Aorta (tissue), 5 donors: ENCODE results near the gene CAMP. TPM values are rescaled to one million over a fixed set of nuclear protein-coding genes. Genes with fewer than 3 reads are reported as not detected.
A peak's percentile ranks its signal among the peaks of the same experiment; 100 is the strongest.

ENCODE experiments used
- ATAC-seq: fragments of 200-7000 bp; cut with Tn5 transposase; one replicate; pipeline ENCODE4 v1.9.1; 2022; ENCODE audit warnings: moderate library complexity; ENCODE audit not compliant: low FRiP score
- DNase-seq, 2 donors: peaks; one replicate each; pipeline ENCODE4 v3.0.0-alpha.2; 2020
- H3K27ac ChIP-seq, 2 donors: one replicate each; pipeline ENCODE4 v1.5.1; 2013; ENCODE audit warnings: low read length in 2 of 2, mild to moderate bottlenecking in 2 of 2, moderate library complexity in 2 of 2, control low read depth in 1 of 2, inconsistent platforms in 1 of 2, low read depth in 1 of 2
- H3K27me3 ChIP-seq, 2 donors: one replicate each; pipeline ENCODE4 v1.6.1; 2013; ENCODE audit warnings: control low read depth in 1 of 2, low read length in 1 of 2, mild to moderate bottlenecking in 1 of 2, moderate library complexity in 1 of 2; ENCODE audit not compliant: insufficient read depth in 2 of 2, control insufficient read depth in 1 of 2
- H3K36me3 ChIP-seq, 2 donors: one replicate each; pipeline ENCODE4 v1.6.1; 2013; ENCODE audit warnings: control low read depth in 1 of 2, low read length in 1 of 2, mild to moderate bottlenecking in 1 of 2; ENCODE audit not compliant: insufficient read depth in 2 of 2, control insufficient read depth in 1 of 2
- H3K4me1 ChIP-seq, 2 donors: one replicate each; pipeline ENCODE4 v1.6.1; 2013; ENCODE audit warnings: low read length in 2 of 2, control low read depth in 1 of 2, mild to moderate bottlenecking in 1 of 2, moderate library complexity in 1 of 2; ENCODE audit not compliant: insufficient read depth in 2 of 2, control insufficient read depth in 1 of 2
- H3K4me3 ChIP-seq, 2 donors: one replicate each; pipeline ENCODE4 v1.5.1; 2013; ENCODE audit warnings: low read length in 2 of 2, control low read depth in 1 of 2, mild to moderate bottlenecking in 1 of 2
- H3K9me3 ChIP-seq: one replicate; pipeline ENCODE4 v1.6.1; 2013; ENCODE audit warnings: mild to moderate bottlenecking, low read length; ENCODE audit not compliant: control insufficient read depth
- WGBS, 2 donors: extraction: QIAGEN DNeasy Blood & Tissue Kit; methylation state at CpG; one replicate each; pipeline ENCODE4 v1.1.7; 2013; 5-methylcytosine and 5-hydroxymethylcytosine counted together
- intact Hi-C, 2 donors: fragments of 100-400 bp; cut with DNase I; formaldehyde crosslinking; loops; one replicate each; pipeline versions ENCODE4 v1.14.2 to v1.15.0; 2022
- long read RNA-seq, 2 donors: library from polyadenylated mRNA; unstranded; transcript quantifications; one replicate each; pipeline ENCODE4 v2.0.0, GENCODE V29; 2020 to 2021
- polyA plus RNA-seq, 2 donors: library from polyadenylated mRNA; stranded (reverse); fragments of 200-250 nt; gene quantifications; one replicate each; pipeline ENCODE4 v1.2.3, GENCODE V29; 2013
- total RNA-seq, 2 donors: library from RNA; stranded (reverse); fragmentation: NEBNext Ultra II Directional; extraction: Animal tissue kit (Norgen Biotek cat#: 25700); gene quantifications; one replicate each; pipeline ENCODE4 v1.2.1, GENCODE V29; 2021
- donor health status: healthy with polysubstance abuse.
- donor health status: Bipolar disorder and iron deficiency.
- donor health status: DM: no; HTN: no; CAD: no.
- donor health status: DM: no; HTN: no; CAD: no.
- donor health status: DM: yes; HTN: yes; CAD: no.

The CAMP gene
- under 1 TPM; 0.65 to 0.90 TPM for total RNA-seq
- 1 to 10 TPM in 1 of 2 donors, not detected in 1; 4.0 TPM for polyA plus RNA-seq
- long read RNA-seq, donor 1, partial matches to known transcripts: 0 of 1 reads
- long read RNA-seq, donor 1, other reads (novel, unspliced or antisense): 1 of 1 reads
- long read RNA-seq, donor 2, partial matches to known transcripts: 0 of 2 reads
- long read RNA-seq, donor 2, other reads (novel, unspliced or antisense): 0 of 2 reads

DNA sequence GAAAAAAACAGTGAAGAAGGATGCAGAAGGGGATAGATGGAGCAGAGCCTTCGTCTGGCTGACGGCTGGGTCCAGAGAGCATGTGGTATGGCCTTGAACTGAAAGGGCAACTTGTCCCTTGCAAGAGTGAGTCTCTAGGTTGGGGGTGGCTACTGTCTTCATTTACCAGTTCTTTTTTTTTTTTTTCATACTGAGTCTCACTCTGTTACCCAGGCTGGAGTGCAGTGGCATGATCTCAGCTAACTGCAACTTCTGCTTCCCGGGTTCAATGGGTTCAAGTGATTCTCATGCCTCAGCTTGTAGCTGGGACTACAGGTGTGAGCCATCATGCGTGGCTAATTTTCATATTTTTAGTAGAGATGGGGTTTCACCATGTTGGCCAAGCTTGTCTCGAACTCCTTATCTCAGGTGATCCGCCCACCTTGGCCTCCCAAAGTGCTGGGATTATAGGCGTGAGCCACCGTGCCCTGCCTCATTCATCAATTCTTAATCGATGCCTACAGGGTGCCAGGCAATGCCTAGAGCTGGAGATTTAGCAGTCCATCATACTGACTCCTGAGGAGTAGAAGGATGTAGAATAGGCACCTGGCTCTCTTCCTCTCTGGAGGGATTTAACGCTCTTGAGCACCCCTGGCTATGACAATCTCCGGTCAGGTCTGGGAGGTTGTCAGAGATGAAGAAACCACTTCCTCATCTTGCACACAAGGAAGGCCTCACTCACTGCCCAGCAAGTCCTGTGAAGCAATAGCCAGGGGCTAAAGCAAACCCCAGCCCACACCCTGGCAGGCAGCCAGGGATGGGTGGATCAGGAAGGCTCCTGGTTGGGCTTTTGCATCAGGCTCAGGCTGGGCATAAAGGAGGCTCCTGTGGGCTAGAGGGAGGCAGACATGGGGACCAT lies at the start of gene CAMP:
Gene CAMP (plus strand): TSS at position 880 of the 898 bp plus-strand sequence. CDS start 17 bp downstream, at position 897.
- ATAC-seq: peak; percentile 19
- intact Hi-C loops: no loop called here
- H3K4me3 ChIP-seq: no peak within 1 kb of the TSS
- H3K36me3 ChIP-seq: no peaks in the 10 kb centered on the region
- WGBS, 2 donors: 93 to 95% methylated on average over 11 of the region's 11 CpGs
- no peaks in the 10 kb centered on the region for H3K27me3 ChIP-seq
- H3K9me3 ChIP-seq: no peaks in the 10 kb centered on the region
- H3K27ac ChIP-seq: no peak within 1 kb of the TSS
- no peaks in the 10 kb centered on the region for H3K4me1 ChIP-seq
- peak; percentile 86 to 90 for DNase-seq

GRCh38 chr3:48178072-48178471 lies 45.2 kb upstream of the CAMP start:
- H3K4me1 ChIP-seq: no peaks in the 10 kb centered on the region
- no peaks in the 10 kb centered on the region for H3K9me3 ChIP-seq
- WGBS, 2 donors: 91 to 92% methylated on average over 2 of the region's 2 CpGs
- H3K36me3 ChIP-seq: peaks cover 0 to 4% of the 10 kb centered on the region in 2 donors
- H3K4me3 ChIP-seq: no peak overlapping the region
- no peak for ATAC-seq
- H3K27me3 ChIP-seq: no peaks in the 10 kb centered on the region
- no peak overlapping the region for H3K27ac ChIP-seq
- intact Hi-C loops: no loop called here
- no peak for DNase-seq

DNA sequence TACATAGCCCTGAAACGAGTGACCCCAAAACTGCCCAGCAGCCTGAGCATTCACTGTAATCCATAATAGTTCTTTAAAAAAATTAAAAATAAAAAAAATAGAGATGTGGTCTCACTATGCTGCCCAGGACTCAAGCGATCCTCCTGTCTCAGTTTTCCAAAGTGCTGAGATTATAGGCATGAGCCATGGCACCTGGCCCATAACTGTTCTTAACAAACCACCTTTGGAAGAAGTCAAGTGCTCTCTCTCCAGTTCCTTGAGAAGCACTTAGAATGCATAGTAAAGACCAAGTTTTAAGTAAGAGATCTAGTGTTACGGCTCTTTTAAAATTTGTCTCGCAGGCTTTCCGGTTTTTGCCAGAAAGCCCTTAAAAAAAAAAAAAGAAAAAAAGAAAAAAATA lies 43.3 kb upstream of the CAMP start:
- no peak for ATAC-seq
- intact Hi-C loops: no loop called here
- Histone ChIP-seq H3K4me1 (no peaks in the 10 kb centered on the region), H3K36me3 (peaks cover 0 to 4% of the 10 kb centered on the region in 2 donors), H3K27ac (no peak overlapping the region), H3K4me3 (no peak overlapping the region), H3K27me3 (no peaks in the 10 kb centered on the region), H3K9me3 (no peaks in the 10 kb centered on the region)
- DNase-seq: no peak
- WGBS, 2 donors: 94 to 95% methylated on average over 5 of the region's 5 CpGs

GRCh38 chr3:48180531-48181253 lies 42.6 kb upstream of the CAMP start:
- Histone ChIP-seq H3K9me3 (no peaks in the 10 kb centered on the region), H3K36me3 (peaks cover 0 to 4% of the 10 kb centered on the region in 2 donors), H3K4me3 (no peak overlapping the region), H3K4me1 (no peaks in the 10 kb centered on the region), H3K27me3 (no peaks in the 10 kb centered on the region), H3K27ac (no peak overlapping the region)
- 90 to 91% methylated on average over 5 of the region's 5 CpGs for WGBS, 2 donors
- no peak for DNase-seq
- intact Hi-C loops: no loop called here
- ATAC-seq: no peak

DNA sequence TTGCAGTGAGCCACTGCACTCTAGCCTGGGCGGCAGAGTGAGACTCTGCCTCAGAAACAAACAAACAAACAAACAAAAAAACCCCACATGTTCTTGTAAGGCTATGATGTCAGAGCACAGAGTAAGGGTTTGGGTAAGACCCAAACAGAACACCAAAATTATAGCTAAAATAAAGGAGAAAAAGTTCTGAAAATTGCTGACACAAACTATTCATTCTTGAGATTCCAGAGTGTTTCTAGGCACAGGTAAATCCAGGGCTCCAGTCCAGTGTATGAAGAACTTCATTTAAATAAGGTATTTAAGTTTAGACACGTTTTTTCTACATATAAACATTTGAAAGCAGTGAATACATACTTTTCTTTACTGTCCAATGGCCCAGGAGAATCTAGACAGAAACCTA lies 39.0 kb upstream of the CAMP start:
- intact Hi-C loops: no loop called here
- DNase-seq (no peak), ATAC-seq (no peak)
- H3K27me3 ChIP-seq: no peaks in the 10 kb centered on the region
- peaks cover 0 to 4% of the 10 kb centered on the region in 2 donors for H3K36me3 ChIP-seq
- no peak overlapping the region for H3K27ac ChIP-seq
- H3K9me3 ChIP-seq: no peaks in the 10 kb centered on the region
- no peaks in the 10 kb centered on the region for H3K4me1 ChIP-seq
- no peak overlapping the region for H3K4me3 ChIP-seq
- WGBS, 2 donors: 86 to 91% methylated on average over 2 of the region's 2 CpGs

DNA sequence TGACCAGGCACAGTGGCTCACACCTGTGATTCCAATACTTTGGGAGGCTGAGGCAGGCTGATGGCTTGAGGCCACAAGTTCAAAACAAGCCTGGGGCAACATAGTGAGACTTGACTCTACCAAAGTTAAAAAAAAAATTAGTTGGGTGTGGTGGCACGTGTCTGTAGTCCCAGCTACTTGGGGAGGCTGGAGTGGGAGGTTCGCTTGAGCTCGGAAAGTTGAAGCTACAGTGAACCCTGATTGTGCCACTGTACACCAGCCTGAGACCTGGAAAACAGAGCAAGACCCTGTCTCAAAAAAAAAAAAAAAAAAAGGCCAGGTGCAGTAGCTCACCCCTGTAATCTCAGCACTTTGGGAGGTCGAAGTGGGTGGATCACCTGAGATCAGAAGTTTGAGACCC lies 38.2 kb upstream of the CAMP start:
- ATAC-seq: no peak
- intact Hi-C loops: no loop called here
- H3K27ac ChIP-seq: no peak overlapping the region
- H3K4me1 ChIP-seq: no peaks in the 10 kb centered on the region
- H3K27me3 ChIP-seq: no peaks in the 10 kb centered on the region
- no peaks in the 10 kb centered on the region for H3K9me3 ChIP-seq
- H3K4me3 ChIP-seq: no peak overlapping the region
- peaks cover 0 to 4% of the 10 kb centered on the region in 2 donors for H3K36me3 ChIP-seq
- DNase-seq: no peak
- whole genome bisulfite sequencing, 2 donors: 90% methylated on average over 4 of the region's 4 CpGs

DNA sequence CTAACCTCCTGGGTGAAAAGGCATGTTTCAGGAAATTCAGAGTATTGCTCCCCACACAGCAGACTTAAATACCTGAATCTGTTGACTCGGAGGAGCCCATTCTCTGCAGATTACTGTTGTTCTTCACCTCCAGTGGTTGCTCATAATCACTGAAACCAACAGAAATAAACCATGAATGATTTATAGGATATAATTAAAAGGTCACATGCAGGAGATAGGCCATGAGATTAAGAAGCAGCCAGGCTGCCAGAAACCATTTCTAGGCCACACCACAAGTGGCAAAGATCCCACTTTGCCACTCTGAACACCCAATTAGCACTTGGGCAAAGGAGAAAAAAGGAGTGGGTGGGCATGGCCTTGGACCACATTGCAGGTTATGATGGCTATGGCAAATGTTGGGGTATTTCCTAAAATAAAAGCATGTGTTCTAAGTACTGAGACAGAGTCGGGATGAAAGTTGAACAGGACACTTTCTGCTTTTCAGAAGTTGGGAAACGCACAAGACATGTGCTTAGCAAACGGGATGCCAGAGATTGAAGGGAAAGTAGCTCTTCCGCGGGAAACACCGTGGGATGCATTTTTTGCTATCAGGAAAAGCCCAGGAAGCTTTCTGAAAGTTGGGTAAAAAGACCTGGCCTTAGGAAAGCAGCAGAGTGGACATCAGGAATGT lies 36.5 kb upstream of the CAMP start:
- H3K27ac ChIP-seq: no peak overlapping the region

GRCh38 chr3:48187301-48187578 lies 36.1 kb upstream of the CAMP start:
- 3 to 4% methylated on average over 8 of the region's 8 CpGs for WGBS, 2 donors
- no peaks in the 10 kb centered on the region for H3K36me3 ChIP-seq
- H3K4me3 ChIP-seq: peak overlapping the region in 1 of 2 donors; percentile 45
- no peaks in the 10 kb centered on the region for H3K9me3 ChIP-seq
- intact Hi-C loops: no loop called here
- H3K27ac ChIP-seq: no peak overlapping the region
- H3K4me1 ChIP-seq: no peaks in the 10 kb centered on the region
- no peaks in the 10 kb centered on the region for H3K27me3 ChIP-seq
- no peak for DNase-seq
- ATAC-seq: peak; percentile 9

More for the DNA sequence above, 36.5 kb upstream of the CAMP start:
- Histone ChIP-seq H3K4me1 (no peaks in the 10 kb centered on the region), H3K9me3 (no peaks in the 10 kb centered on the region), H3K4me3 (no peak overlapping the region), H3K36me3 (peaks cover 0 to 4% of the 10 kb centered on the region in 2 donors), H3K27me3 (no peaks in the 10 kb centered on the region)
- WGBS, 2 donors: 23% methylated on average over 7 of the region's 7 CpGs
- no peak for ATAC-seq
- intact Hi-C loops: no loop called here
- no peak for DNase-seq
